B cell (primary cell): ENCODE results near the gene TBC1D26.

Source experiments
- CTCF ChIP-seq: fragments of 200-600 bp; IDR thresholded peaks from one replicate; pipeline ENCODE4 v1.8.0; 2022; ENCODE audit warnings: antibody characterized with exemption, mild to moderate bottlenecking
- EZH2 ChIP-seq: IDR thresholded peaks from 2 replicates; pipeline ENCODE4 v1.6.1; 2012; ENCODE audit warnings: borderline replicate concordance, low read depth, mild to moderate bottlenecking, moderate library complexity, low read length; ENCODE audit not compliant: insufficient read depth, poor library complexity, severe bottlenecking

DNA sequence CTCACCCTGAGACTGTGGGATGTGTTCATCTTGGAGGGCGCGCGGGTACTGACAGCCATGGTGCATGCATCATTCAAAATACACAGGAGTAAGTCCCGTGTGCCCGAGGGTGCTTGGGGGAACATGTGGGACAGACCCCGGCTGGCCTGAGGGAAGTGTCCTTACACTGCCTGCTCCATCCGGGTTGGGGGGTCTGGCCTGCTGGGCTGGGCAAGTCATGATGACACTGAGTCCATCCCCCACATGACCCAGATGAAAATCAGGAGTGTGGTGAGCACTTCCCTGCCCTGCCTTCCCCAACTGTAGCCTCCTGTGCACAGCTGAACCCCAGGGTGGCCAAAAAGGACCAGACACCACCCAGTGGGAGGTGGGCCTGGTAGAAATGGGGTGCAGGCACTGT is 10.8 kb downstream of the TBC1D26 start:
- TF ChIP-seq CTCF (no peak), EZH2 (no peak)
